ENCODE data around the gene CYP4B1.

DNA sequence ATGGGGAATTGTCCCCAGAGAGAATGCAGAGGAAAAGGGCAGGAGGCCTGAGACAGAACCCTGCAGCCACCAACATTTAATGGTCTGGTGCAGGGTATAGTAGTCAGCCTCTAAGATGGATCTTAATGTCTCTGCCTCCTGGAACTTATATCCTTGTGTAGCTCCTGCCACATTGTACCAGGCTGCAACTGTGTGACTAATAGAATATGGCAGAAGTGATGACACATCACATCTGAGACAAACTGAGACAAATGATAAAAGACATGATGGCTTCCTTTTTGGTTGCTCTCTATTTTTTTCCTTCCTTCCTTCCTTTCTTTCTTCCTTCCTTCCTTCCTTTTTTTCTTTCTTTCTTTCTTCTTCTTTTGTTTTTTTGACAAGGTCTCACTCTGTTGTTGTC is 37.1 kb upstream of the CYP4B1 start:
- no peak for TF ChIP-seq CTCF (IDR thresholded peaks at IDR 0.05)
- TF ChIP-seq POLR2A (IDR thresholded peaks at IDR 0.05) = no peak

Measured in heart left ventricle (tissue), 13 donors.